SK-N-SH (cell line): ENCODE results near the gene RETREG2.

Experiments
- GATA2 ChIP-seq: sonication (generic); formaldehyde crosslinking; IDR thresholded peaks from 2 replicates; pipeline ENCODE4 v1.5.0; 2020; ENCODE audit warnings: mild to moderate bottlenecking, missing genetic modification reagents
- MAX ChIP-seq: IDR thresholded peaks from 2 replicates; pipeline ENCODE4 v1.4.0; 2012; ENCODE audit warnings: low read depth
- RAD21 ChIP-seq: IDR thresholded peaks from 2 replicates; pipeline ENCODE4 v1.6.1; 2012; ENCODE audit warnings: mild to moderate bottlenecking, low read length
- SMC3 ChIP-seq: IDR thresholded peaks from 2 replicates; pipeline ENCODE4 v1.6.1; 2012; ENCODE audit warnings: low read depth, low read length, improper control_type of control experiment
- TF ChIP-seq, protein P1 (sequence below): fragments of 200-600 bp; sonication (generic); IDR thresholded peaks from 2 replicates; pipeline ENCODE4 v1.6.1; 2017; ENCODE audit warnings: antibody characterized with exemption, mild to moderate bottlenecking, moderate library complexity

DNA sequence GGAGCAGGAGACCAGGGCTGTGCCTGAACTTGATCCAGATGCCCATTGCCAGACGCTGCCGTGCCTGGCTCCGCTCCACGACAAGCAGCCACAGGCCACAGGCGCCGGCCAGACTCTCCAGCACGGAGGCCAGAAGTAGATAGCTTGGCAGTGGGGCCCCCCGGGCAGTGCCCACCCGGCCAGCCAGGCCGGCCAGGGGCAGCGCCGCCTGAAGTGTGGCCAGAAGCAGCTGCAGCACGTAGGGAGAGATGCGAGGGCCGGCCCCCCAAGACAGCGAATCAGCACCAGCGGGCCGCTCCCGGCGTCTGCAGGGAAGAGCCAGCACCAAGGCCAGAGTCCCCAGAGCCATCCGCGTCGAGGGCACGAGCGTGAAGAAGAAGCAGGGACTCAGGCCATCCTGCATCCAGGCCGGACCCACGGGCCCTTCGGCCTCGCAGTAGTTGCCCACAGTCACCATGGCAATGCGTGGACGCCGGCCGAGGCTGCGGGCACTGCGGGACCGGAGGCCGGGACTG, 40.2 kb downstream of the RETREG2 start:
- TF ChIP-seq, protein P1, sequence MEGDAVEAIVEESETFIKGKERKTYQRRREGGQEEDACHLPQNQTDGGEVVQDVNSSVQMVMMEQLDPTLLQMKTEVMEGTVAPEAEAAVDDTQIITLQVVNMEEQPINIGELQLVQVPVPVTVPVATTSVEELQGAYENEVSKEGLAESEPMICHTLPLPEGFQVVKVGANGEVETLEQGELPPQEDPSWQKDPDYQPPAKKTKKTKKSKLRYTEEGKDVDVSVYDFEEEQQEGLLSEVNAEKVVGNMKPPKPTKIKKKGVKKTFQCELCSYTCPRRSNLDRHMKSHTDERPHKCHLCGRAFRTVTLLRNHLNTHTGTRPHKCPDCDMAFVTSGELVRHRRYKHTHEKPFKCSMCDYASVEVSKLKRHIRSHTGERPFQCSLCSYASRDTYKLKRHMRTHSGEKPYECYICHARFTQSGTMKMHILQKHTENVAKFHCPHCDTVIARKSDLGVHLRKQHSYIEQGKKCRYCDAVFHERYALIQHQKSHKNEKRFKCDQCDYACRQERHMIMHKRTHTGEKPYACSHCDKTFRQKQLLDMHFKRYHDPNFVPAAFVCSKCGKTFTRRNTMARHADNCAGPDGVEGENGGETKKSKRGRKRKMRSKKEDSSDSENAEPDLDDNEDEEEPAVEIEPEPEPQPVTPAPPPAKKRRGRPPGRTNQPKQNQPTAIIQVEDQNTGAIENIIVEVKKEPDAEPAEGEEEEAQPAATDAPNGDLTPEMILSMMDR = no peak; the same call in 1 of the 2 replicates
- TF ChIP-seq RAD21 (no peak), GATA2 (CRISPR knock-in tag) (no peak), SMC3 (no peak; the same call in 1 of the 2 replicates), MAX (0 out of 2 replicates have a peak, but pooled peaks have one; percentile 65)
